Neutrophil (primary cell): ENCODE data around the gene HOMEZ.

ENCODE experiments used
- H3K27ac ChIP-seq: fragments of 200-600 bp; sonication (generic); 2 replicates; pipeline ENCODE4 v1.5.1; 2016; ENCODE audit warnings: mild to moderate bottlenecking, moderate library complexity
- H3K27me3 ChIP-seq: fragments of 200-600 bp; sonication (generic); 2 replicates; pipeline ENCODE4 v1.6.0; 2016; ENCODE audit warnings: mild to moderate bottlenecking
- H3K36me3 ChIP-seq: fragments of 200-600 bp; sonication (generic); 2 replicates; pipeline ENCODE4 v1.5.1; 2017
- H3K4me1 ChIP-seq, 2 experiments: fragments of 200-600 bp in 1 of 2; sonication (generic) in 1 of 2; 1 replicate in 1 of 2; 2 replicates in 1 of 2; pipeline versions ENCODE4 v1.5.1 to v1.6.1; 2013 to 2016; ENCODE audit warnings: low read depth in 1 of 2, low read length in 1 of 2, mild to moderate bottlenecking in 1 of 2, moderate library complexity in 1 of 2; ENCODE audit not compliant: control insufficient read depth in 1 of 2, insufficient read depth in 1 of 2
- H3K4me3 ChIP-seq, 2 experiments: fragments of 200-600 bp in 1 of 2; sonication (generic) in 1 of 2; 1 replicate in 1 of 2; 2 replicates in 1 of 2; pipeline ENCODE4 v1.5.1; 2013 to 2016; ENCODE audit warnings: low read depth in 1 of 2, low read length in 1 of 2, mild to moderate bottlenecking in 1 of 2, moderate library complexity in 1 of 2
- H3K9me3 ChIP-seq: fragments of 200-600 bp; sonication (generic); 2 replicates; pipeline ENCODE4 v1.5.1; 2016
- CTCF ChIP-seq: fragments of 200-600 bp; sonication (generic); IDR thresholded peaks from 2 replicates; pipeline ENCODE4 v1.5.1; 2016; ENCODE audit warnings: antibody characterized with exemption

Gene HOMEZ

DNA sequence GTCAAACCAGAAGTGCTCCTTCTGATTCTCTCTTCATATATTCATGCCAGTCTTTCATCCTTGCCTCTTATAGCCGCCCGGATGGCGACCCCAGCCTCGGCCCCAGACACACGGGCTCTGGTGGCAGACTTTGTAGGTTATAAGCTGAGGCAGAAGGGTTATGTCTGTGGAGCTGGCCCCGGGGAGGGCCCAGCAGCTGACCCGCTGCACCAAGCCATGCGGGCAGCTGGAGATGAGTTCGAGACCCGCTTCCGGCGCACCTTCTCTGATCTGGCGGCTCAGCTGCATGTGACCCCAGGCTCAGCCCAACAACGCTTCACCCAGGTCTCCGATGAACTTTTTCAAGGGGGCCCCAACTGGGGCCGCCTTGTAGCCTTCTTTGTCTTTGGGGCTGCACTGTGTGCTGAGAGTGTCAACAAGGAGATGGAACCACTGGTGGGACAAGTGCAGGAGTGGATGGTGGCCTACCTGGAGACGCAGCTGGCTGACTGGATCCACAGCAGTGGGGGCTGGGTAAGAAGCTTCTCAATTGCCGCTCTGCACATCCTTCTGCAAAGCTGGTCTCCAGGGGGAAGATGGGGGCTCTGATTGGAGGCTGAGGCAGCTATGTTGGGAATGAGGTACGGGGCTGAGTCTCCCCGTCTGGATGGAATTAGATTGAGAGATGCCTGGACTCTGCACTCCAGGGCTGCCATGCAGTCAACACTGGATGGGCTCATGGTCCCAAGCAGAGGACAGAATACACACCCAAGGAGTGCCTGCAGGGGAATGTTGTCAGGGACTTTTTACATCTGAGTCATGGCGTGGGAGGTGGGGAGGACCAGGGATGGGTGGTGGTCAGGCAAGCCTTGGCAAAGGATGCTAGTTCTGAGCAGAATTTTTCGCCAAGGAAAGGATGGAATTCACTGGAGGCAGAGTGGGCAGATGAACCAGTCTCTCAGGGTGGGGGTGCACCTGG is 22.0 kb upstream of the HOMEZ start:
- Histone ChIP-seq H3K27me3 (no peaks in the 10 kb centered on the region), H3K4me3 (no peak overlapping the region), H3K9me3 (no peaks in the 10 kb centered on the region), H3K4me1 (peaks cover 22 to 25% of the 10 kb centered on the region in 2 experiments), H3K27ac (peak overlapping the region; percentile 61), H3K36me3 (peaks cover 8% of the 10 kb centered on the region)
- no peak for TF ChIP-seq CTCF

- TF ChIP-seq CTCF = no peak
- no peaks in the 10 kb centered on the region for H3K27me3 ChIP-seq
- peak overlapping the region; percentile 61 for H3K27ac ChIP-seq
- H3K9me3 ChIP-seq = no peaks in the 10 kb centered on the region
- peaks cover 8% of the 10 kb centered on the region for H3K36me3 ChIP-seq
- peaks cover 28% of the 10 kb centered on the region in 2 experiments for H3K4me1 ChIP-seq
- peak overlapping the region; percentile 46 to 50 for H3K4me3 ChIP-seq
These were observed 21.2 kb upstream of the HOMEZ start for GRCh38 chr14:23307146-23307530.

DNA sequence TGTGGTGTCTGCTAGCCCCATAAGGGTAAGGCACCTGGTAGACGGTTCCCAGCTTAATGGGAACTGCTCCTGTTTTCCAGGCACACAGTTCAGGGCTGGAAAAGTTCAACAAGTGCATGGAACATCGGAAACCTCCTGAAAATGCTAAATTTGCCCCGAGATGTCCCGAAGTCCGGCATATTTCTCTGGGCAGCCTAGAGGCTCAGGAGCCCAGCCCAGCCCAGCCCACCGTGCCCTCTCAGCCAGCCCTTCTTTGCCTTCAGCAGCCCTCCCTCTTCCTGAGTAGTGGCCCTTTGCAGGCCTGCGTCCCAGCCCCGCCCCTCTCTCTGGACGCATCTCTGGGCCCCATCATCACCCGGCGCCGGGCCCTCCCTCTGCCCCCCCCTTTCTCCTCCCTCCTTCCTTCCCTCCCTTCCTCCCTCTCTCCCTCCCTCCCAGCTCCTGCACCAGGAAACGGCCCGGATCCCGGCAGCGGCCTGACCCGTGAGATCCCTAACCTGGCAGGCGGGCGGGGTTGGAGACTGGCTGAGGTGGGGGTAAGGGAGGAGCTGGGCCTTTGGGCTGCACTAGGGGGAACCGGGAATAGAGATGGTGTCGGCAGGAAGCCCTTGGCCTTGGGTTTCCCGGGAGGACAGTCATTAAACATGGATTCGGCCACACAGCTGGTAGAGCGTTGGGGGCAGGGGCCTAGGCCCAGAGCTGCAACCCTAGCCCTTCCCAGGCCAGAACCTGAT is 20.6 kb upstream of the HOMEZ start, which contains the start of gene BCL2L2:
Gene BCL2L2, plus strand, starts transcription at position 422 of the 734 bp plus-strand sequence. CDS start 935 bp downstream, outside the sequence.
- no peak for TF ChIP-seq CTCF
- Histone ChIP-seq H3K27ac (peak within 1 kb of the TSS; percentile 61), H3K4me3 (peak within 1 kb of the TSS; percentile 46 to 50), H3K27me3 (no peaks in the 10 kb centered on the region), H3K4me1 (peaks cover 28 to 32% of the 10 kb centered on the region in 2 experiments), H3K36me3 (peaks cover 8% of the 10 kb centered on the region), H3K9me3 (no peaks in the 10 kb centered on the region)

GRCh38 chr14:23302290-23303225 is 16.6 kb upstream of the HOMEZ start, which contains the start of gene PPP1R3E:
TSS of gene PPP1R3E (minus strand) at chr14:23302859. CDS start at chr14:23302576, 283 bp downstream.
- peaks cover 34 to 58% of the 10 kb centered on the region in 2 experiments for H3K4me1 ChIP-seq
- no peaks in the 10 kb centered on the region for H3K9me3 ChIP-seq
- no peaks in the 10 kb centered on the region for H3K27me3 ChIP-seq
- H3K27ac ChIP-seq = peak within 1 kb of the TSS; percentile 99
- TF ChIP-seq CTCF = no peak
- peak within 1 kb of the TSS; percentile 94 to 99 for H3K4me3 ChIP-seq
- H3K36me3 ChIP-seq = peaks cover 8% of the 10 kb centered on the region

GRCh38 chr14:23301969-23302289 is 16.0 kb upstream of the HOMEZ start:
- no peak for TF ChIP-seq CTCF
- Histone ChIP-seq H3K36me3 (peaks cover 14% of the 10 kb centered on the region), H3K27ac (peak overlapping the region; percentile 99), H3K4me1 (peaks cover 31 to 52% of the 10 kb centered on the region in 2 experiments), H3K27me3 (no peaks in the 10 kb centered on the region), H3K4me3 (peak overlapping the region; percentile 94 to 99), H3K9me3 (no peaks in the 10 kb centered on the region)
